HEK293T (cell line): ENCODE results near the gene TXK.

Experiments
- CTCF ChIA-PET: fragments of 350-600 bp; formaldehyde crosslinking; extraction: SDS; loops from one replicate; lab custom pipeline; 2021; ENCODE audit warnings: antibody characterized with exemption, inconsistent platforms; lab: Yijun Ruan, JAX
- POLR2A ChIA-PET: fragments of 350-600 bp; formaldehyde crosslinking; extraction: SDS; loops from one replicate; lab custom pipeline; 2020; ENCODE audit warnings: antibody characterized with exemption, inconsistent platforms; lab: Yijun Ruan, JAX
- DNase-seq: peaks from one replicate; pipeline ENCODE4 v3.0.0; 2012; ENCODE audit warnings: mixed read lengths; ENCODE audit errors: extremely low spot score
- ARNT ChIP-seq: fragments of 450-650 bp; IDR thresholded peaks from 2 replicates; pipeline ENCODE4 v1.6.1; 2017; ENCODE audit warnings: mild to moderate bottlenecking
- BHLHE40 ChIP-seq: fragments of 450-650 bp; IDR thresholded peaks from 2 replicates; pipeline ENCODE4 v1.6.1; 2016; ENCODE audit warnings: mild to moderate bottlenecking, moderate library complexity, borderline replicate concordance
- CTBP1 ChIP-seq: fragments of 450-650 bp; IDR thresholded peaks from 2 replicates; pipeline ENCODE4 v1.6.1; 2016; ENCODE audit warnings: borderline replicate concordance
- ELF4 ChIP-seq: fragments of 450-650 bp; IDR thresholded peaks from 2 replicates; pipeline ENCODE4 v1.6.1; 2017; ENCODE audit warnings: antibody characterized with exemption
- FOXA1 ChIP-seq: fragments of 450-650 bp; IDR thresholded peaks from 2 replicates; pipeline ENCODE4 v1.6.1; 2016; ENCODE audit warnings: mild to moderate bottlenecking
- FOXK2 ChIP-seq: fragments of 450-650 bp; IDR thresholded peaks from 2 replicates; pipeline ENCODE4 v1.6.1; 2016; ENCODE audit warnings: mild to moderate bottlenecking
- FOXM1 ChIP-seq: fragments of 450-650 bp; IDR thresholded peaks from 2 replicates; pipeline ENCODE4 v1.6.1; 2017; ENCODE audit warnings: mild to moderate bottlenecking, borderline replicate concordance
- HDGF ChIP-seq: fragments of 450-650 bp; IDR thresholded peaks from 2 replicates; pipeline ENCODE4 v1.6.1; 2017; ENCODE audit warnings: antibody characterized with exemption, borderline replicate concordance
- L3MBTL2 ChIP-seq: fragments of 450-650 bp; conservative IDR thresholded peaks from 2 replicates; pipeline ENCODE4 v1.6.1; 2016; ENCODE audit warnings: mild to moderate bottlenecking
- LEF1 ChIP-seq: fragments of 450-650 bp; IDR thresholded peaks from 2 replicates; pipeline ENCODE4 v1.6.1; 2017; ENCODE audit warnings: mild to moderate bottlenecking, borderline replicate concordance
- NFRKB ChIP-seq: fragments of 450-650 bp; IDR thresholded peaks from 2 replicates; pipeline ENCODE4 v1.6.1; 2016; ENCODE audit warnings: mild to moderate bottlenecking, moderate library complexity
- SP1 ChIP-seq: fragments of 450-650 bp; IDR thresholded peaks from 2 replicates; pipeline ENCODE4 v1.6.1; 2017
- SUZ12 ChIP-seq: fragments of 450-650 bp; IDR thresholded peaks from 2 replicates; pipeline ENCODE4 v1.6.1; 2016; ENCODE audit warnings: mild to moderate bottlenecking
- TARDBP ChIP-seq: fragments of 450-650 bp; IDR thresholded peaks from 2 replicates; pipeline ENCODE4 v1.6.1; 2016
- ZNF384 ChIP-seq: fragments of 450-650 bp; IDR thresholded peaks from 2 replicates; pipeline ENCODE4 v1.6.1; 2016
- TF ChIP-seq, protein P1 (sequence below): fragments of 450-650 bp; IDR thresholded peaks from 2 replicates; pipeline ENCODE4 v1.6.1; 2016

TXK gene

DNA sequence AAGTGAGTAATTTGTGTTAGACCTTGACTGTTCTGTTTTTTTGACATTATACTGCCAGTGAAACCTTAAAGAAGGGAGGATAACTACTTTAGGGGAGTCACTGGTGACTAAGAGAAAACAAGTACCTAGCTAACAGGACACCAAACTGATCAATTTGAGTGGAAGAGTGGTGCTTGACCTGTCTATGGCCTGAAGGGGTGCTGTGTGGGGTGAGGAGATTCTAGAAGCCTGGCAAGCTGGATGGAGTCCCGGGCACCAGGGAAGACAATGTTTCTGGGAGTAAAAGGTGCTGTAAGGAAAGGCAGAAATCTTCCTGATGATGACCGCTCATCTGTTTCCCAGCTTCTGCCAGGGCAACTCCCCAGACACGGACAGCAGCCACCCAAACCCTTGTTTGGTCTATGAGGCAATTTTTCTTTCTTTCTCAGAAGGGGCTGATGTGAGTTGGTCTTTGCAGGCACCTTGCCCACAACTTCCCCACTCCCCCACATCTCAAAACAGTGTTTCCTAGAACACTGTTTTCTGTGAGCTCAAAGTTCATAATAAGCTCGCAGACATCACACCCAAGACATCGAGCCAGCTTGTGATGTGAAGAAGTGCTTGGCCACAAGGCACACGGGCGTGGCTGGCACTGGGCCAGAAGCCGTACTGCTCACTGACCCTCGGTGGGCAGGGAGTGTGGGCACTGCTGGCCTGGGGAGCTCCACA lies 4.6 kb downstream of the TXK start:
- ChIA-PET POLR2A (no interaction called here), CTCF (no interaction called here)
- DNase-seq: no peak
- TF ChIP-seq SUZ12: no peak
- no peak for TF ChIP-seq SP1
- TF ChIP-seq ELF4: no peak
- no peak for TF ChIP-seq TARDBP
- no peak for TF ChIP-seq BHLHE40
- TF ChIP-seq, protein P1, sequence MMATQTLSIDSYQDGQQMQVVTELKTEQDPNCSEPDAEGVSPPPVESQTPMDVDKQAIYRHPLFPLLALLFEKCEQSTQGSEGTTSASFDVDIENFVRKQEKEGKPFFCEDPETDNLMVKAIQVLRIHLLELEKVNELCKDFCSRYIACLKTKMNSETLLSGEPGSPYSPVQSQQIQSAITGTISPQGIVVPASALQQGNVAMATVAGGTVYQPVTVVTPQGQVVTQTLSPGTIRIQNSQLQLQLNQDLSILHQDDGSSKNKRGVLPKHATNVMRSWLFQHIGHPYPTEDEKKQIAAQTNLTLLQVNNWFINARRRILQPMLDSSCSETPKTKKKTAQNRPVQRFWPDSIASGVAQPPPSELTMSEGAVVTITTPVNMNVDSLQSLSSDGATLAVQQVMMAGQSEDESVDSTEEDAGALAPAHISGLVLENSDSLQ: no peak
- TF ChIP-seq ZNF384: no peak
- no peak for TF ChIP-seq L3MBTL2
- no peak for TF ChIP-seq ARNT
- TF ChIP-seq HDGF: no peak
- no peak for TF ChIP-seq FOXK2
- TF ChIP-seq NFRKB: no peak
- no peak for TF ChIP-seq FOXM1
- no peak for TF ChIP-seq CTBP1
- TF ChIP-seq LEF1: no peak
- no peak for TF ChIP-seq FOXA1

GRCh38 chr4:48127682-48128404 lies 6.2 kb downstream of the TXK start:
- ChIA-PET CTCF (interaction anchor here (0.7 to 1.3 kb wide), 4 partner anchors 10 to 461 kb away, joined by 3 to 5 read pairs (median 3); no protein-coding TSS in a partner anchor), POLR2A (no interaction called here)
- no peak for TF ChIP-seq ARNT
- no peak for TF ChIP-seq ELF4
- TF ChIP-seq NFRKB: no peak
- TF ChIP-seq FOXA1: no peak
- no peak for TF ChIP-seq HDGF
- TF ChIP-seq ZNF384: no peak
- peak; percentile 32 for DNase-seq

DNA sequence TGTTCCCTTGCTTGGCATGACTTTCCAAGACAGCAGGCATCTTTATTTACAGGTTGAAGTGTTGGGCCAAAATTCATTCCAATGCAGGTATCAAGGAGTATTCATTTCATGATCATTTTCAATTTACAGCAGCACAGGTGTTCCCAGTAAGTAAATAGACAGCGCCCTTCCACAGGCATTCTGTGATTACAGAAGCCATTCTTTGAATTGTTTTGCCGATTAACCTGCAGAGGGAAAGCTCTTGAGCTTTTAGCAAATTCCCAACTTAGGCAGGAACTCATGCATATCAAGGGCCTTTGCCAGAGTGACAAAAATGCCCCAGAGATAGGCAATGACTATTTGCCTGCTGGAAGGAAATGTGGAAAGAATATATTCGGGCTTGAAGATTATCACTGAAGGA lies 6.8 kb downstream of the TXK start:
- CTCF ChIA-PET: interaction anchor here (0.6 to 1.3 kb wide), 4 partner anchors 9 to 420 kb away, joined by 3 to 5 read pairs (median 3); no protein-coding TSS in a partner anchor
- DNase-seq: no peak
- TF ChIP-seq FOXK2 (no peak), CTBP1 (no peak), ELF4 (no peak), NFRKB (no peak), ZNF384 (no peak), LEF1 (no peak), FOXA1 (no peak), TARDBP (no peak), ARNT (no peak), SP1 (no peak), SUZ12 (no peak), HDGF (no peak), BHLHE40 (no peak), FOXM1 (no peak), L3MBTL2 (no peak)
- TF ChIP-seq, protein P1: no peak
- POLR2A ChIA-PET: no interaction called here

DNA sequence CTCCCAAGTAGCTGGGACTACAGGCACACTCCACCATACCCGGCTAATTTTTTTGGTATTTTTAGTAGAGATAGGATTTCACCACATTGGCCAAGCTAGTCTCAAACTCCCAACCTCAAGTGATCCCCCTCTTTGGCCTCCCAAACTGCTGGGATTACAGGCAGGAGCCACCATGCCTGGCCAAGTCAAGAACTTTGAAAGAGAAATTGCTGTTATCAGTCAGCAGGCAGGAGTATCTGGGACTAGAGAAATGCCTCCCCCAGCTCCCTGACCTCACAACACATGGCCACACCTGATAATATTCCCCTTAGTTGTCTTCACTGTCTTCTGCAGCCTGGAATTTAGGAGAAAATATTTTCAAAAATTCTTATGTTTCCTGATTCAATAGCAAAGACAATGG lies 7.4 kb downstream of the TXK start:
- CTCF ChIA-PET: interaction anchor here (0.6 kb wide), 1 partner anchor 170 kb away, joined by 3 read pairs; no protein-coding TSS in a partner anchor
- DNase-seq: no peak
- POLR2A ChIA-PET: no interaction called here
- TF ChIP-seq ELF4 (no peak), BHLHE40 (no peak), ZNF384 (no peak), ARNT (no peak), NFRKB (no peak), SP1 (no peak), FOXK2 (no peak), HDGF (no peak), SUZ12 (no peak), L3MBTL2 (no peak), FOXA1 (no peak), FOXM1 (no peak), LEF1 (no peak), CTBP1 (no peak), TARDBP (no peak)
- TF ChIP-seq, protein P1: no peak

DNA sequence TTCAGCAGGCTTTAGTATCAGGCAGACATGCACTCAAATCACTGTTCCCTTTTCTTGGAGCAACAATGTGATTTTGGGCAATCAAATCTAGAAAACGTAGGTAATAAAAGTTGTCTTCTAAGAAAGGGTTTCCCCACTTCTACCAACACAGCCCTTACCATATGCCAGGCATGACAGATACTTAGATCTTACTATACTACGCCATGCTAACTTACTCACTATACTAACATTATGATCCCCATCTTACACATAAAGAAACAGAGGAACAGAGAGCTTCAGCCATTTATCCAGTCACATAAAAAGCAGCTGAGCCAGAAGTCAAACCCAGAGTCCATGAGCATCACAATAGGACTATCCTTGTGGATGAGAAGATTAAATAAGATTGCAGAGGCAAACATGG lies 9.2 kb downstream of the TXK start:
- DNase-seq: no peak
- ChIA-PET CTCF (interaction anchor here (0.9 kb wide), 1 partner anchor 640 kb away, joined by 3 read pairs; the partner anchor contains the start of gene ATP10D), POLR2A (no interaction called here)
- no peak for TF ChIP-seq FOXA1
- no peak for TF ChIP-seq SUZ12
- TF ChIP-seq FOXM1: no peak
- TF ChIP-seq NFRKB: no peak
- TF ChIP-seq BHLHE40: no peak
- no peak for TF ChIP-seq FOXK2
- TF ChIP-seq ZNF384: no peak
- TF ChIP-seq TARDBP: no peak
- no peak for TF ChIP-seq HDGF
